Measurements from ENCODE around the gene STX11. TPM values are rescaled to one million over a fixed set of nuclear protein-coding genes. Genes with fewer than 3 reads are reported as not detected.

The STX11 gene
- total and polyA plus RNA-seq, 2 experiments from 2014 or later, result 0.98 to 1.6 TPM

DNA sequence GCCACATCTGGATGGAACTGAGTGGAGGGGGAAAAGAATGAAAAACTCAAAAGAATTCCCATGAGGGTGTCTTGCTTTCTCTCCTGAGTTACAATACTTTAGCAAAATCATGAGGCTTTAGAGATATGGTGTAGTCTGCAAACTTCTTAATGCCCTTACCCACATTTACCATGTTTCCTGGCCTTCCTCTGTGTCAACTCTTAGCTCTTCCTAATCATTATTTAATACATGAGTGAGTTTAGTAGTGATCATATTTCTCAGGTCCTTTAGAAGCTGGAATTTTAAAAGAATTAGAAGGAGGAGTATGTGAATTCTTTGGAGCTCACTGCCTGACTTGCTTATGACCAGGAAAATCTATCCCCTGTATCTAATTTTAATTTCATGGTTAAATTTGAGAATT is 39.0 kb downstream of the STX11 start:
- H3K27ac ChIP-seq, result no peak overlapping the region
- H3K36me3 ChIP-seq, result no peaks in the 10 kb centered on the region
- peaks cover 2% of the 10 kb centered on the region for H3K4me1 ChIP-seq (ENCODE audit: low read depth)

DNA sequence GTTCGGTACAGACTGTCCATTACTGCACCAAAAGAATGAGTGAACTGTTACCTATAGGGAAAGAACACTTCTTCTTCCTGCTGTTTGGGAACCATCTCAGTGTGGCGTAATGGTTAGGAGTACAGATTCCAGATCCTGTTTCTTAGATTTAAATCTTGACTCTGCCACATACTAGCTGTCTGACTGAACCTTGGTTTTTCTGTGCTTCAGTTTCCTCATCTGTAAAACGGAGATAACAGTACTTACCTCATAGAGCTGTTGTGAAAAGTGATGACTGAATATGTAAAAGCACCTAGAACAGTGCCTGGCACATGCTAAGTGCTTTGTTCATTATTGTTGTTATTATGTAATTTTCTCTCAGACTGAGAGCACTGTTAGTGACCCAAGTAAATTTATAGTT is 39.8 kb downstream of the STX11 start:
- H3K27ac ChIP-seq, result no peak overlapping the region
- no peaks in the 10 kb centered on the region for H3K36me3 ChIP-seq
- TF ChIP-seq CTCF (IDR thresholded peaks at IDR 0.05; ENCODE audit: low read depth, low read length), result no peak
- no peaks in the 10 kb centered on the region for H3K27me3 ChIP-seq
- H3K4me3 ChIP-seq, result no peak overlapping the region
- DNase-seq (ENCODE audit: low read depth in 1 of 2, low spot score in 1 of 2), result no peak
- no peaks in the 10 kb centered on the region for H3K4me1 ChIP-seq (ENCODE audit: low read depth)
- no peaks in the 10 kb centered on the region for H3K9me3 ChIP-seq (ENCODE audit: low read depth)

More for the DNA sequence above, 39.0 kb downstream of the STX11 start:
- DNase-seq (ENCODE audit: low read depth in 1 of 2, low spot score in 1 of 2), result no peak
- TF ChIP-seq CTCF (IDR thresholded peaks at IDR 0.05; ENCODE audit: low read depth, low read length), result no peak
- Histone ChIP-seq H3K4me3 (no peak overlapping the region), H3K9me3 (ENCODE audit: low read depth) (no peaks in the 10 kb centered on the region), H3K27me3 (no peaks in the 10 kb centered on the region)

GRCh38 chr6:144190593-144190992 is 40.3 kb downstream of the STX11 start:
- H3K27ac ChIP-seq, result no peak overlapping the region
- H3K4me3 ChIP-seq, result no peak overlapping the region
- H3K4me1 ChIP-seq (ENCODE audit: low read depth), result no peaks in the 10 kb centered on the region
- TF ChIP-seq CTCF (IDR thresholded peaks at IDR 0.05; ENCODE audit: low read depth, low read length), result no peak
- H3K36me3 ChIP-seq, result no peaks in the 10 kb centered on the region
- DNase-seq (ENCODE audit: low read depth in 1 of 2, low spot score in 1 of 2), result peak in 1 of 2 donors; percentile 74
- H3K9me3 ChIP-seq (ENCODE audit: low read depth), result no peaks in the 10 kb centered on the region
- no peaks in the 10 kb centered on the region for H3K27me3 ChIP-seq

GRCh38 chr6:144193181-144193580 is 42.9 kb downstream of the STX11 start:
- DNase-seq (ENCODE audit: low read depth in 1 of 2, low spot score in 1 of 2), result no peak
- H3K36me3 ChIP-seq, result no peaks in the 10 kb centered on the region
- no peaks in the 10 kb centered on the region for H3K4me1 ChIP-seq (ENCODE audit: low read depth)
- no peak for TF ChIP-seq CTCF (IDR thresholded peaks at IDR 0.05; ENCODE audit: low read depth, low read length)
- no peaks in the 10 kb centered on the region for H3K27me3 ChIP-seq
- H3K9me3 ChIP-seq (ENCODE audit: low read depth), result no peaks in the 10 kb centered on the region
- H3K4me3 ChIP-seq, result no peak overlapping the region
- no peak overlapping the region for H3K27ac ChIP-seq

- Histone ChIP-seq H3K4me3 (no peak overlapping the region), H3K4me1 (ENCODE audit: low read depth) (no peaks in the 10 kb centered on the region), H3K36me3 (no peaks in the 10 kb centered on the region), H3K27me3 (no peaks in the 10 kb centered on the region), H3K9me3 (ENCODE audit: low read depth) (no peaks in the 10 kb centered on the region), H3K27ac (no peak overlapping the region)
- no peak for DNase-seq (ENCODE audit: low read depth in 1 of 2, low spot score in 1 of 2)
- TF ChIP-seq CTCF (IDR thresholded peaks at IDR 0.05; ENCODE audit: low read depth, low read length), result no peak
Observed at GRCh38 chr6:144194293-144194810, 44.0 kb downstream of the STX11 start.

All from cardiac muscle cell (in vitro differentiated cells and primary cell).